Glutamatergic neuron (in vitro differentiated cells): Measurements from ENCODE around the gene UPK3BL2. TPM values are rescaled to one million over a fixed set of nuclear protein-coding genes. Genes with fewer than 3 reads are reported as not detected.

Experiments used
- total RNA-seq: library from RNA; stranded (reverse); fragmentation: NEBNext Ultra II Directional; extraction: Animal tissue kit (Norgen Biotek cat#: 25700); gene quantifications from one replicate; pipeline ENCODE4 v1.2.1, GENCODE V29; 2021; ENCODE audit not compliant: unreplicated experiment

The UPK3BL2 gene
- total RNA-seq, 1 donor from 2014 or later: 11.4 TPM

Other genes starting within 250 kb of the UPK3BL2 start
- not detected for gene SPDYE6, start 187.3 kb downstream of the UPK3BL2 start, total RNA-seq
- 31.0 TPM for gene PRKRIP1, start 147.3 kb downstream of the UPK3BL2 start, total RNA-seq
- gene ORAI2, start 110.1 kb downstream of the UPK3BL2 start, total RNA-seq: 31.8 TPM
- 9.8 TPM for gene ALKBH4, start 78.8 kb downstream of the UPK3BL2 start, total RNA-seq
- gene LRWD1, start 78.7 kb downstream of the UPK3BL2 start, total RNA-seq: 37.0 TPM
- gene POLR2J, start 64.8 kb downstream of the UPK3BL2 start, total RNA-seq: 28.4 TPM
- 40.1 TPM for gene RASA4B, start 25.9 kb downstream of the UPK3BL2 start, total RNA-seq
- gene SPDYE2, start 7.5 kb upstream of the UPK3BL2 start, total RNA-seq: not detected
- 32.5 TPM for gene POLR2J3, start 28.9 kb upstream of the UPK3BL2 start, total RNA-seq
- gene RASA4, start 73.1 kb upstream of the UPK3BL2 start, total RNA-seq: 102 TPM
- 21.9 TPM for gene UPK3BL1, start 99.1 kb upstream of the UPK3BL2 start, total RNA-seq
- not detected for gene SPDYE2B, start 106.6 kb upstream of the UPK3BL2 start, total RNA-seq
- gene POLR2J2, start 128.0 kb upstream of the UPK3BL2 start, total RNA-seq: 13.4 TPM
- gene FAM185A, start 205.3 kb upstream of the UPK3BL2 start, total RNA-seq: 8.5 TPM